ENCODE results near the gene MBOAT1. TPM values are rescaled to one million over a fixed set of nuclear protein-coding genes. Genes with fewer than 3 reads are reported as not detected.

Gene MBOAT1
- total and polyA plus RNA-seq, 2 of the 13 experiments (the other 11 are each of a cell fraction or from before 2014, with no cell fraction given) = not detected

DNA sequence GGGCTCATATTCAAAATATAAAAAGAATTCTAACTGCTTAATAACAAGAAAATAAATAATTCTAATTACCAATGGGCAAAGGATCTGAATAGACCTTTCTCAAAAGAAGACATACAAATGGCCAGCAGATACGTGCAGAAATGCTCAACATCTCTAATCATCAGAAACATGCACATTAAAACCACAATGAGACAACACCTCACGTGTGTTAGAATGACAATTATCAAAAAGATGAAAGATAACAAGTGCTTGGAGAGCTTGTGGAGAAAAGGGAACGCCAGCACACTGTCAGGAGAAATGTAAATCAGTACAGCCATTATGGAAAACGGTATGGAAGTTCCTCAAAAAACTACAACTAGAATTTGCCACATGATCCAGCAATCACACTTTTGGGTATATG is 53.6 kb downstream of the MBOAT1 start:
- POLR2A ChIA-PET = no interaction called here
- no peaks in the 10 kb centered on the region for H3K36me3 ChIP-seq (replicated peaks in 1 of 2; ENCODE audit: control insufficient read depth in 1 of 2, insufficient read depth in 2 of 2, low read length in 2 of 2)
- H3K79me2 ChIP-seq (ENCODE audit: insufficient read depth, low read length) = no peaks in the 10 kb centered on the region
- no peak overlapping the region for H3K4me3 ChIP-seq (replicated peaks in 1 of 3; ENCODE audit: insufficient read depth in 1 of 3, low read depth in 2 of 3, low read length in 3 of 3)
- ATAC-seq = no peak
- no peaks in the 10 kb centered on the region; a peak in 1 of 5 replicates for H3K27me3 ChIP-seq (ENCODE audit: control insufficient read depth in 1 of 2, insufficient read depth in 2 of 2, low read length in 2 of 2)
- no peak for TF ChIP-seq RXRA (CRISPR knock-in tag; IDR thresholded peaks at IDR 0.05)
- no peak for TF ChIP-seq NONO (IDR thresholded peaks at IDR 0.05)
- TF ChIP-seq NONO (CRISPR knock-in tag; conservative IDR thresholded peaks at IDR 0.05) = no peak
- TF ChIP-seq, protein P1, sequence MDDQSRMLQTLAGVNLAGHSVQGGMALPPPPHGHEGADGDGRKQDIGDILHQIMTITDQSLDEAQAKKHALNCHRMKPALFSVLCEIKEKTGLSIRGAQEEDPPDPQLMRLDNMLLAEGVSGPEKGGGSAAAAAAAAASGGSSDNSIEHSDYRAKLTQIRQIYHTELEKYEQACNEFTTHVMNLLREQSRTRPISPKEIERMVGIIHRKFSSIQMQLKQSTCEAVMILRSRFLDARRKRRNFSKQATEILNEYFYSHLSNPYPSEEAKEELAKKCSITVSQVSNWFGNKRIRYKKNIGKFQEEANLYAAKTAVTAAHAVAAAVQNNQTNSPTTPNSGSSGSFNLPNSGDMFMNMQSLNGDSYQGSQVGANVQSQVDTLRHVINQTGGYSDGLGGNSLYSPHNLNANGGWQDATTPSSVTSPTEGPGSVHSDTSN (CRISPR knock-in tag; IDR thresholded peaks at IDR 0.05; ENCODE audit: borderline replicate concordance) = no peak
- no TSS peak for BruUV-seq (replicated peaks)
- no peak for DNase-seq (ENCODE audit: low spot score)
- H2AFZ ChIP-seq (ENCODE audit: low read length) = no peak overlapping the region
- CTCF ChIA-PET (ENCODE audit: low intra/inter-chr PET ratio, low total read pairs) = no interaction called here
- no peak overlapping the region for H3K27ac ChIP-seq (ENCODE audit: extremely low read length, insufficient read depth, low read length)
- intact Hi-C loops (cut with micrococcal nuclease; ENCODE audit: unreplicated experiment) (no loop called here), in situ Hi-C loops (cut with HindIII; ENCODE audit: extremely low pct_ligation_motif_present, low pct_unique_long_range_greater_than_20kb) (no loop called here)
- WGBS (ENCODE audit: low lambda C conversion rate) = 1% methylated on average over 4 of the region's 4 CpGs
- H4K20me1 ChIP-seq (ENCODE audit: insufficient read depth, low read length) = no peaks in the 10 kb centered on the region
- no peaks in the 10 kb centered on the region for H3K9me3 ChIP-seq (ENCODE audit: low read length)
- no peak for FAIRE-seq
- H3K4me1 ChIP-seq (ENCODE audit: insufficient read depth, low read length) = peaks cover 21% of the 10 kb centered on the region
- no peak overlapping the region for H3K4me2 ChIP-seq (ENCODE audit: low read depth, low read length)
- no peak overlapping the region for H3K9ac ChIP-seq (ENCODE audit: insufficient read depth, low read depth, low read length)

DNA sequence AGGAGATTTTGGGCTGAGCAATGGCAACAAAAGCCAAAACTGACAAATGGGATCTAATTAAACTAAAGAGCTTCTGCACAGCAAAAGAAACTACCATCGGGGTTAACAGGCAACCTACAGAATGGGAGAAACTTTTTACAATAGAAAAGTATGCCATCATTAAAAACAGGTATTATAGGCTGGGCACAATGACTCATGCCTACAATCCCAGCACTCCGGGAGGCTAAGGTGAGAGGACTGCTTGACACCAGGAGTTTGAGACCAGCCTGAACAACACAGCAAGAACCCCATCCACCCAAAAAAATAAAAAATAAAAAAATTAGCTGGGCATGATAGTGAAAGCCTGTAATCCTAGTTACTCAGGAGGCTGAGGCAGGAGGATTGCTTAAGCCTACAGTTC is 55.4 kb downstream of the MBOAT1 start:
- intact Hi-C loops (cut with micrococcal nuclease; ENCODE audit: unreplicated experiment) (no loop called here), in situ Hi-C loops (cut with HindIII; ENCODE audit: extremely low pct_ligation_motif_present, low pct_unique_long_range_greater_than_20kb) (no loop called here)
- no TSS peak for BruUV-seq (replicated peaks)
- ATAC-seq (no peak), DNase-seq (ENCODE audit: low spot score) (no peak), FAIRE-seq (no peak)
- Histone ChIP-seq H3K9ac (ENCODE audit: insufficient read depth, low read depth, low read length) (no peak overlapping the region), H3K9me3 (ENCODE audit: low read length) (no peaks in the 10 kb centered on the region), H2AFZ (ENCODE audit: low read length) (no peak overlapping the region), H3K36me3 (replicated peaks in 1 of 2; ENCODE audit: control insufficient read depth in 1 of 2, insufficient read depth in 2 of 2, low read length in 2 of 2) (no peaks in the 10 kb centered on the region), H3K79me2 (ENCODE audit: insufficient read depth, low read length) (no peaks in the 10 kb centered on the region), H4K20me1 (ENCODE audit: insufficient read depth, low read length) (no peaks in the 10 kb centered on the region), H3K4me2 (ENCODE audit: low read depth, low read length) (no peak overlapping the region), H3K27me3 (ENCODE audit: control insufficient read depth in 1 of 2, insufficient read depth in 2 of 2, low read length in 2 of 2) (no peaks in the 10 kb centered on the region; a peak in 1 of 5 replicates), H3K4me1 (ENCODE audit: insufficient read depth, low read length) (peaks cover 31% of the 10 kb centered on the region), H3K27ac (ENCODE audit: extremely low read length, insufficient read depth, low read length) (no peak overlapping the region), H3K4me3 (replicated peaks in 1 of 3; ENCODE audit: insufficient read depth in 1 of 3, low read depth in 2 of 3, low read length in 3 of 3) (no peak overlapping the region)
- POLR2A ChIA-PET = no interaction called here
- CTCF ChIA-PET (ENCODE audit: low intra/inter-chr PET ratio, low total read pairs) = no interaction called here
- no peak for TF ChIP-seq CEBPG (CRISPR knock-in tag; IDR thresholded peaks at IDR 0.05)
- TF ChIP-seq, protein P2, sequence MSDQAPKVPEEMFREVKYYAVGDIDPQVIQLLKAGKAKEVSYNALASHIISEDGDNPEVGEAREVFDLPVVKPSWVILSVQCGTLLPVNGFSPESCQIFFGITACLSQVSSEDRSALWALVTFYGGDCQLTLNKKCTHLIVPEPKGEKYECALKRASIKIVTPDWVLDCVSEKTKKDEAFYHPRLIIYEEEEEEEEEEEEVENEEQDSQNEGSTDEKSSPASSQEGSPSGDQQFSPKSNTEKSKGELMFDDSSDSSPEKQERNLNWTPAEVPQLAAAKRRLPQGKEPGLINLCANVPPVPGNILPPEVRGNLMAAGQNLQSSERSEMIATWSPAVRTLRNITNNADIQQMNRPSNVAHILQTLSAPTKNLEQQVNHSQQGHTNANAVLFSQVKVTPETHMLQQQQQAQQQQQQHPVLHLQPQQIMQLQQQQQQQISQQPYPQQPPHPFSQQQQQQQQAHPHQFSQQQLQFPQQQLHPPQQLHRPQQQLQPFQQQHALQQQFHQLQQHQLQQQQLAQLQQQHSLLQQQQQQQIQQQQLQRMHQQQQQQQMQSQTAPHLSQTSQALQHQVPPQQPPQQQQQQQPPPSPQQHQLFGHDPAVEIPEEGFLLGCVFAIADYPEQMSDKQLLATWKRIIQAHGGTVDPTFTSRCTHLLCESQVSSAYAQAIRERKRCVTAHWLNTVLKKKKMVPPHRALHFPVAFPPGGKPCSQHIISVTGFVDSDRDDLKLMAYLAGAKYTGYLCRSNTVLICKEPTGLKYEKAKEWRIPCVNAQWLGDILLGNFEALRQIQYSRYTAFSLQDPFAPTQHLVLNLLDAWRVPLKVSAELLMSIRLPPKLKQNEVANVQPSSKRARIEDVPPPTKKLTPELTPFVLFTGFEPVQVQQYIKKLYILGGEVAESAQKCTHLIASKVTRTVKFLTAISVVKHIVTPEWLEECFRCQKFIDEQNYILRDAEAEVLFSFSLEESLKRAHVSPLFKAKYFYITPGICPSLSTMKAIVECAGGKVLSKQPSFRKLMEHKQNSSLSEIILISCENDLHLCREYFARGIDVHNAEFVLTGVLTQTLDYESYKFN (CRISPR knock-in tag; conservative IDR thresholded peaks at IDR 0.05) = no peak
- TF ChIP-seq, protein P3, sequence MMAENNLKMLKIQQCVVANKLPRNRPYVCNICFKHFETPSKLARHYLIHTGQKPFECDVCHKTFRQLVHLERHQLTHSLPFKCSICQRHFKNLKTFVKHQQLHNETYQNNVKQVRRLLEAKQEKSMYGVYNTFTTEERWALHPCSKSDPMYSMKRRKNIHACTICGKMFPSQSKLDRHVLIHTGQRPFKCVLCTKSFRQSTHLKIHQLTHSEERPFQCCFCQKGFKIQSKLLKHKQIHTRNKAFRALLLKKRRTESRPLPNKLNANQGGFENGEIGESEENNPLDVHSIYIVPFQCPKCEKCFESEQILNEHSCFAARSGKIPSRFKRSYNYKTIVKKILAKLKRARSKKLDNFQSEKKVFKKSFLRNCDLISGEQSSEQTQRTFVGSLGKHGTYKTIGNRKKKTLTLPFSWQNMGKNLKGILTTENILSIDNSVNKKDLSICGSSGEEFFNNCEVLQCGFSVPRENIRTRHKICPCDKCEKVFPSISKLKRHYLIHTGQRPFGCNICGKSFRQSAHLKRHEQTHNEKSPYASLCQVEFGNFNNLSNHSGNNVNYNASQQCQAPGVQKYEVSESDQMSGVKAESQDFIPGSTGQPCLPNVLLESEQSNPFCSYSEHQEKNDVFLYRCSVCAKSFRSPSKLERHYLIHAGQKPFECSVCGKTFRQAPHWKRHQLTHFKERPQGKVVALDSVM (CRISPR knock-in tag; IDR thresholded peaks at IDR 0.05) = peak; percentile 57
- 0% methylated on average over 2 of the region's 2 CpGs for WGBS (ENCODE audit: low lambda C conversion rate)

All from HepG2 (cell line).